ENCODE measurements around the gene ATP12A.

DNA sequence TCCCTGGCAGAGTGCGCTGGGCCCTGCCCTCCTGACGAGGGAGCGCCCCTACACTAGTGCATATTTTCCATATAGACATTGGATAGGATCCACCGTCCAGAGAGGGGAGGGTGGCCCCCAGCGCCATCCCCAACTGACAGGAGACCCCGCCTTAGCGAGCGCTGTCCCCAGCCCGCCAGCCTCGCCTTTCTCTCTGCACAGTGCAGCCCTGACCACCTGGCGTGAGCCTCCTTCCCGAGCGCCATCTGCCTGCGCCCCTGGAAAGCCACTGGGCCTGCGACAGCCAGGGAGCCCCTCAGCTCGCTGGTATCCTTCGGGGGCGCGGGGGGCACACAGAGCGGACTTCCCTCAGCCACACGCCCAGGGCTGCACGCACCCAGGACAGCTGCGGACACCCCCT lies 42.1 kb upstream of the ATP12A start:
- TF ChIP-seq, protein P1, sequence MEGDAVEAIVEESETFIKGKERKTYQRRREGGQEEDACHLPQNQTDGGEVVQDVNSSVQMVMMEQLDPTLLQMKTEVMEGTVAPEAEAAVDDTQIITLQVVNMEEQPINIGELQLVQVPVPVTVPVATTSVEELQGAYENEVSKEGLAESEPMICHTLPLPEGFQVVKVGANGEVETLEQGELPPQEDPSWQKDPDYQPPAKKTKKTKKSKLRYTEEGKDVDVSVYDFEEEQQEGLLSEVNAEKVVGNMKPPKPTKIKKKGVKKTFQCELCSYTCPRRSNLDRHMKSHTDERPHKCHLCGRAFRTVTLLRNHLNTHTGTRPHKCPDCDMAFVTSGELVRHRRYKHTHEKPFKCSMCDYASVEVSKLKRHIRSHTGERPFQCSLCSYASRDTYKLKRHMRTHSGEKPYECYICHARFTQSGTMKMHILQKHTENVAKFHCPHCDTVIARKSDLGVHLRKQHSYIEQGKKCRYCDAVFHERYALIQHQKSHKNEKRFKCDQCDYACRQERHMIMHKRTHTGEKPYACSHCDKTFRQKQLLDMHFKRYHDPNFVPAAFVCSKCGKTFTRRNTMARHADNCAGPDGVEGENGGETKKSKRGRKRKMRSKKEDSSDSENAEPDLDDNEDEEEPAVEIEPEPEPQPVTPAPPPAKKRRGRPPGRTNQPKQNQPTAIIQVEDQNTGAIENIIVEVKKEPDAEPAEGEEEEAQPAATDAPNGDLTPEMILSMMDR (IDR thresholded peaks at IDR 0.05) = no peak
- no peak for TF ChIP-seq POLR2A (IDR thresholded peaks at IDR 0.05)

All from thyroid gland (tissue), 4 donors.